HG03575 (cell line): ENCODE results near the gene RNF2.
"Not testable (repeated sequence)": the region's sequence is repeated elsewhere in the genome, so short reads cannot be mapped to it uniquely, and the experiment has no call there.

Experiments used
- ATAC-seq: cut with Tn5 transposase; IDR thresholded peaks from one replicate; pipeline ENCODE4 v1.9.1; 2021; ENCODE audit not compliant: unreplicated experiment, insufficient number of reproducible peaks, low FRiP score; ENCODE audit errors: extremely low read depth

The RNF2 gene

GRCh38 chr1:185045814-185046492, 595 bp downstream of the RNF2 start:
- ATAC-seq = no peak

- ATAC-seq = no peak
Observed at GRCh38 chr1:185046668-185047067, 1.3 kb downstream of the RNF2 start.

GRCh38 chr1:185049670-185050069, 4.3 kb downstream of the RNF2 start:
- no peak for ATAC-seq

GRCh38 chr1:185050823-185051451, 5.6 kb downstream of the RNF2 start:
- ATAC-seq = no peak

- ATAC-seq = no peak
Observed at GRCh38 chr1:185053204-185053603, 7.8 kb downstream of the RNF2 start.

- no peak for ATAC-seq
Observed at GRCh38 chr1:185054365-185055060, 9.2 kb downstream of the RNF2 start.

- no peak for ATAC-seq
Observed at GRCh38 chr1:185058110-185058509, 12.8 kb downstream of the RNF2 start.

- ATAC-seq = no peak
Observed at GRCh38 chr1:185058876-185059275, 13.5 kb downstream of the RNF2 start.

GRCh38 chr1:185059950-185060571, 14.7 kb downstream of the RNF2 start:
- ATAC-seq = no peak

GRCh38 chr1:185062710-185063370, 17.5 kb downstream of the RNF2 start:
- no peak for ATAC-seq

- no peak for ATAC-seq
Observed at GRCh38 chr1:185063719-185064118, 18.4 kb downstream of the RNF2 start.

GRCh38 chr1:185065006-185065405, 19.6 kb downstream of the RNF2 start:
- ATAC-seq = not testable (repeated sequence)

GRCh38 chr1:185066181-185066580, 20.8 kb downstream of the RNF2 start:
- no peak for ATAC-seq

GRCh38 chr1:185068341-185068740, 23.0 kb downstream of the RNF2 start:
- no peak for ATAC-seq

- no peak for ATAC-seq
Observed at GRCh38 chr1:185069202-185069772, 23.9 kb downstream of the RNF2 start.

GRCh38 chr1:185070051-185070450, 24.7 kb downstream of the RNF2 start:
- no peak for ATAC-seq

- no peak for ATAC-seq
Observed at GRCh38 chr1:185073725-185074124, 28.4 kb downstream of the RNF2 start.

GRCh38 chr1:185074307-185074706, 28.9 kb downstream of the RNF2 start:
- no peak for ATAC-seq

GRCh38 chr1:185075476-185075875, 30.1 kb downstream of the RNF2 start:
- no peak for ATAC-seq
